HG02571 (cell line): ENCODE data around the gene PRMT1.

Experiments used
- ATAC-seq: cut with Tn5 transposase; IDR thresholded peaks from one replicate; pipeline ENCODE4 v1.9.1; 2021; ENCODE audit warnings: mild to moderate bottlenecking, moderate library complexity; ENCODE audit not compliant: unreplicated experiment

PRMT1 gene

DNA sequence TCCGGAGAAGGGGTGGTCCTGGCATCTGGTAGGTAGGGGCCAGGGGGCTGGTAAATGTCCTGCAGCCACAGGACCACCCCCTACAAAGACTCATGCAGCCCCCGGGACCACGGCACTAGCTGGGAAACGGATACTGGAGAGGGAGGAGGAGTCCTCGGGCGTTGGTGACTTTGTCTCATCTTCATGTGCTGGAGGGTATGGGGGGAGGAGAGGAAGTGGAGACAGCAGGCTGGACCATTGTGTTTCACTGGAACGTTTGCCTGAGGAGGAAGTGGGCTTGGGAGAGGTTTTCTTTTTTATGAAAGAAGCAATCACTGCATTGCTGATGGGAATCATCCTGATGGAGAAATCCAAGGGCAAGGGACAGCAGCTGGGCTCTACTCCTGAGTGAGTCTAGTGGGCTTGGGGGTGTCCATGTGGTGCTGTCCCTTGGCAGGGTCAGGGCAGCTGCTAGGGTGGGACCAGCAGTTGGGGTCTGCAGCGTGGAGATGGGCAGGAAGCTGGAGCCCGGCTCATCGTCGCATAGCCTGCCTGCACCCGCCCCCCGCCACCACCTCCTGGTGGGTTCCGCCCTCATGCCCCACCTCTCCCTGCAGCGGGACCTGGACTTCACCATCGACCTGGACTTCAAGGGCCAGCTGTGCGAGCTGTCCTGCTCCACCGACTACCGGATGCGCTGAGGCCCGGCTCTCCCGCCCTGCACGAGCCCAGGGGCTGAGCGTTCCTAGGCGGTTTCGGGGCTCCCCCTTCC is 10.7 kb downstream of the PRMT1 start:
- ATAC-seq, result no peak

DNA sequence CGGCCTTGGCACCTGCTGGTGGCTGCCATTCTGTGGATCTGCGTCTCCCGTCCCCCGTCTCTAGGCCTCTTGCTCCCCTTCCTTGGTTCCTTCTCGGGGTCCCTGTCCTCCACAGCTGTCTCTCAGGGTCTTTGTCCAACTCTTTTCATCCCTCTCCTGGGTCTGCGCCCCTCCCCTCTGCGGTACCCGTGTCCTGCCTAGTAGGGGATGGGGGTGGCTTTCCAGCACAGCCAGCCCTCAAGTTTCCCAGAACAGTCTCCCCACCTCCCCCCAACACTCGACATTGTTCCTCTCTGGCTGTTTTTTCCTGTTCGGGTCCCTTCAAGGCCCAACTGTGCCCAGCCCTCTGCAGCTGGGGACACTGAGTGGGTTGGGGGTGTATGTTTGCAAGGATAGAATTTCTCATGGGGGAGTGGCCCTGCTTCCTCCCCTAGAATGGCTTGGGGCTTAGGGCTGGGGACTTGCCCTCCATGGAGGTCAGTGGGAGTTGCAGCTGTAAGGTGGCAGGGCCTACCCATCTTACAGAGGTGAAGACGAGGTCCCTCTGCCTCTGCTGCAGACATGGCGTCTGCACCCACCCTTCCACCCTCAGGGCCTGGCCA is 11.6 kb downstream of the PRMT1 start:
- ATAC-seq, result no peak

DNA sequence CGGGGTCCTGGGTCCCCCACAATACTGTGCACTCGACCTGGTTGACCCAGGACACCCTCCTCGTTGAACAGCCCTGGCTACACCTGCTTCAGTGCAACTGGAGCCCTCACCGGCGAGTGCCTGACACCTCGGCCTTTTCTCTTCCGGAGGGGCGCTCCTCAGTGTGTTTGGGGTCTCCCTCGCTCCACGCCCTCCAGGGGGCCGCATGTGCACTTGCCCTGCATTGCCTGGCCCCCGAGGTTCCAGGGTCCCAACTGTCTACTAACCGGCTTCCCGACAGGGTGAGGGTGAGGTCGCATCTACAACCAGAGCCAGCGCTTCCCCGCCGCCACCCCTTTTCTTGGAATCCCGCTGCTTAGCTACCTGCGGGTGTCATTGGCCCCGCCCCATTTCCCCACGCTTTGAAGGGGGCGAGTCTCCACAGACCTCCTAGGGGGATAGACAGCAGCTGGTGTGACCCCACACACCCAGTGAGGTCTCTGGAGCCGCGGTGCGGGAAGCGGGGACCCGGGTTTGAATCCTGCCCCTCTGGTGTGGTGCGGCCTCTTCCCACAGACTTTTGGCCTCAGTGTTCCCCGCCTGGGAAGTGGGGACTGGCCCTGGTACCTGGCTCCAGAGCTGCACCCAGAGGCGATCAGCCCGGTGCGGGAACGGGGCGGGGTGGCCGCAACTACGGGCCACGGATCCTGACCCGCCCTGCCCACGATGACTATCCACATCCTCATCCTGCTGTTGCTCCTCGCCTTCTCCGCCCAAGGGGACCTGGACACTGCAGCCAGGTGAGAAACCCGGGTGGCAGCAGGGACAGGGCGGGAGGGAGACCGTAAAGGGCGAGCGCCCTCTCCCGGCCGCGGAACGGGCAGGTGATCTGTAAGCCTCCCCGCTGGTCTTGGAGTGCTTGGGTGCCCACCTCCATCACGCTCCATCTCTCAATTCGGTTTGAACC is 12.3 kb downstream of the PRMT1 start, which contains the start of gene ADM5:
ADM5 (plus strand) TSS at position 462 of the 946 bp plus-strand sequence; CDS start at position 706, 244 bp downstream.
- ATAC-seq, result no peak

DNA sequence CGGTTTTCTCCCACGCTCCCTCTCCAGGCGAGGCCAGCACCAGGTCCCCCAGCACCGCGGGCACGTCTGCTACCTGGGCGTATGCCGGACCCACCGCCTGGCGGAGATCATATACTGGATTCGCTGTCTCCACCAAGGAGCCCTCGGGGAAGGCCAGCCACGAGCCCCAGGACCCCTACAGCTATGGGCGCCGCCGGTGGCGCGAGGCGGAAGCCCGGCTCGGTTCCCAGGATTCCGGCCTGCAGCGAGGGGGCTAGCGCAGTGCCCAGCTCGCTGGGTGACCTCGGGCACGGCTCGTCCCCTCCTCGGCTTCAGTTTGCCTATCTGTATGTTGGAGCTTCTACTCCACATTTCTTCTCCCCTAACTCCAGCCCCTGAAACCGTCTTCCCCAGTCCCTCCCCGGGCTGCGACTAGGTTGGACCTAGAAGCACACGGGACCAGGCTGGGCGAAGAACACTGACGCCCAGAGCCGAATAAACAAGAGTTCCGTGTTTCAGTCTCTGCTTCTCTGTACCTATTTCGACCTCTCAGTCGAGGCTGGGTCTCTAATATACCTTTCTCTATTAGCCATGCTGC is 13.1 kb downstream of the PRMT1 start:
- no peak for ATAC-seq

DNA sequence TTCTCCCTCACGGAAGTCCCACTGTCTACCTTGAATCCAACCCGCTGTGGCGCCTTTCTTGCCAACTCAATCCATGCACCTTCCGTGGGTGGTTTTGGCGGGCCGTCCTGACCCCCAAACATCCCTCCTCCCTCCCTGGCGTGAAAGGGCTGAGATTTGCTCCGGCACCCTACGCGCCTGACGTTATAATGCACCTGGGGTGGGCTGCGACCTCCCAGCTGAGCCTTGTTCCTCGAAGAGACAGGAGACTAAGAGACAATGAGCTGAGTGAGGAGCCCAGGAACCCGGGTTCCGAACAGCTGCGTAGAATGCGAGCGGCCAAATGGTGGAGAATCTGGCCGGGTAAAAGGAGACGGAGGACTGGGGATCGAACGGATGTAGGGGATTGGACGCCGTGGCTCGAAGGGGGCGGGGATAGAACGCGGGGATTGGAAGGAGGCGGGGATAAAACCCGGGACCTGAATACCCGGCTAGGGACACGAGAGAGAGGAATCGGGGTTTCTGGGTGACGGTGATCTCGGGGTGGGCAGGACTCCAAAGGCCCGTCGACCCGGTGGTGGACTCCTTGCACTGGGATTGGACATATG is 13.7 kb downstream of the PRMT1 start, which contains the start of gene CPT1C:
CPT1C (plus strand) TSS at position 461 of the 587 bp plus-strand sequence. CDS start 1,137 bp downstream, outside the sequence.
- ATAC-seq, result no peak

DNA sequence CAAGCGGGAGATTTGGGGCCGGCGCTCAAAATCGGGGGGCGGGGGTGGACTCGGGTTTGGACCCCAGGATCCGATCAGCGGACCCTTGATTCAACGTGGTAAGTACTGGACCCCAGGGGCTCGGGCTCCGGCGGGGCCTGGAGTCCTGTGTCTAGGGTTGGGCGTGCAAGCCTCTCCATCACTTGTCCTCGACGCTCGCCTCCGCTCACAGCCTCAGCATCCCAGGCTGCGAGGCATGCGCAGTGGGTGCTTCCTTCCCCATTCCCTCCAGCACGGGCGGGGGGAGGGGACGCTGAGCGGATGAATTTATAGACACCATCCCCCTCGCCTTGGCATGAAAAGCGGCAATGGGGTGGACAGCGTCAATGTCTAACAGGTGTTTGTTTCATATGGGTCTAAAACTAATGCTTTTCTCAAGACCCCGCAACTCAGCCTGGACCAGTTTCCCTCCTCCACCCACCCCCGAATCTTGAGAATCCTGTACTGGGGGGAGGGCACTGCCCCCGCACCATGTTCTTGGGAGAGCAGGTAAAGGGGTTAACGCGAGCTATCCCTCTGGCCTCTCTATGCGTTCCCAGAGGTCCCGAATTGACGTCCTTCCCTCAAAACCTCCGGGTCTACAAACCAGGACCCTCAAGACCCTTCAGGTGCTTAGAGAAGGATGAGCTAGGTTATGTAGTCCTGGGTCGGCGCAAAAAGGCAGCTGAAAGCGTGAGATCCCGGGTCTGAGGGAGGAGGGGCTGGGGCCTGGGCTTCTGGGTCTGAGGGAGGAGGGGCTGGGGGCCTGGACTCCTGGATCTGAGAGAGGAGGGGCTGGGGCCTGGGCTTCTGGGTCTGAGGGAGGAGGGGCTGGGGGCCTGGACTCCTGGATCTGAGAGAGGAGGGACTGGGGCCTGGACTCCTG is 14.4 kb downstream of the PRMT1 start:
- no peak for ATAC-seq

DNA sequence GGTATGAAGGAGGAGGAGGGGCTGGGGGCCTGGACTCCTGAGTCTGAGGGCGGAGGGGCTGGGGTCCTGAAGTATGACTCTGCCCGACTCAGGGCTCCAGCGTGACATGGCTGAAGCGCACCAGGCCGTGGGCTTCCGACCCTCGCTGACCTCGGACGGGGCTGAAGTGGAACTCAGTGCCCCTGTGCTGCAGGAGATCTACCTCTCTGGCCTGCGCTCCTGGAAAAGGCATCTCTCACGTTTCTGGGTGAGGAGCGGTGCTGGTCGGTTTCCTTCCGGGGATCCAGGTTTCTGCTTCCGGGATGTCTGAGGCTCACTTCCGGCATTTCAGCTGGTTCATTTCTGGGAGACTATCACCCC is 15.1 kb downstream of the PRMT1 start:
- no peak for ATAC-seq

DNA sequence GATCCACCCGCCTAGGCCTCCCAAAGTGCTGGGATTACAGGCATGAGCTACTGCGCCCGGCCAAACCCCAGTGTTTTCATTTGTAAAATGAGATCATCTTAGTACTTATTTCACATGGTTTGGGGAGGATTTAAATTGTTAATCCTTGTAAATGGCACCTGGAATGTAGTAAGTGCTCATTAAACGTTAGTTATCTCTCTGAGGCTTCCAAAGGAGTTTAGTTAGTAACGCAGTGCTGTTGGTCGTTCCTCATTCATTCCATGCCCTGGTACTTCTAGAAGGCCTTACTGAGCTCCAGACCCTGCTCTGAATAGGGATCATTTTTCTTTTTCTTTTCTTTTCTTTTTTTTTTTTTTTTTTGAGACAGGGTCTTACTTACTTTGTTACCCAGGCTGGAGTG is 19.0 kb downstream of the PRMT1 start:
- ATAC-seq, result no peak

DNA sequence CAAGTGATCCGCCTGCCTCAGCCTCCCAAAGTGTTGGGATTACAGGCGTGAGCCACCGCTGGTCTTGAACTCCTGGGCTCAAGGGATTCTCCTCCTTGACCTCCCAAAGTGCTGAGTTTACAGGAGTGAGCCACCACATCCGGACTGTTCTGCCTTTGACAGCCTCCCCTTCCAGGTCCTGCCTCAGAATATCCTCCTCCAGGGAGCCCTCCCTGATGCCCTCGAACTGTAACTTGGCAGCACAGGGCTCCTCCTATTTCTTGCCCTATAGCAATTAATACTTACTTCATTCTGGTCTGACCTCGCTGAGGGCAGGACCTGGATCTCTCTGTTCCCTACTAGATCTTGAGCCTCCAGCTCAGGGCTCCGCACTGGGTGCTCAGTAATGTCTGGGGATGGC is 19.8 kb downstream of the PRMT1 start:
- no peak for ATAC-seq

DNA sequence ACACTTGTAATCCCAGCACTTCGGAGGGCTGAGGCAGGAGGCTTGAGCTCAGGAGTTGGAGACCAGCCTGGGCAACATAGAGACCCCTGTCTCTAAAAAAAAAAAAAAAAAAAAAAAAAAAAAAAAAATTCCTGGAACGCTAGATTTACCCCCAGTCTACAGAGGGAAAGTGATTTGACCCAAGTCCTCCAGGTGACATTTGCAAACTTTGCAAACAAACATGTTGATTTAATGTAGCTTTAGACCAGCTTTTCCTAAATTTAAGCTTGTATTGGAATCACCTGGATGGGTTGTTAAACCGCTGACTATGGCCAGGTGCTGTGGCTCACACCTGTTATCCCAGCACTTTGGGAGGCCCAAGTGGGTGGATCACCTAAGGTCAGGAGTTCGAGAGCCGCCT is 22.3 kb downstream of the PRMT1 start:
- ATAC-seq, result no peak

DNA sequence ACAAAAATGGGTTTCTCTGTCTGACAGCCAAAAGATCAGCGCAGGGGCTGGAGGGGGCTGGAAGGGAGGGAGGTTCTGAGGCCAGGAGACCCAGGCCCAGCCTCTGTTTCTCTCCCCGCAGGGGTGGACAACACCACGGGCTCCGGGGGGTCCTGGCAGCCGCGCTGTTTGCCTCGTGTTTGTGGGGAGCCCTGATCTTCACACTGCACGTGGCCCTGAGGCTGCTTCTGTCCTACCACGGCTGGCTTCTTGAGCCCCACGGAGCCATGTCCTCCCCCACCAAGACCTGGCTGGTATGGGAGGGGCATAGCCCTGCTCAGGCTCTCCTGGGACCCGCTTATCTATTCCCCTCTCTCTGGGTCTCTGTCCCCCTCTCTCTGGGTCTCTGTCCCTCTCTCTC is 23.5 kb downstream of the PRMT1 start:
- ATAC-seq, result no peak

DNA sequence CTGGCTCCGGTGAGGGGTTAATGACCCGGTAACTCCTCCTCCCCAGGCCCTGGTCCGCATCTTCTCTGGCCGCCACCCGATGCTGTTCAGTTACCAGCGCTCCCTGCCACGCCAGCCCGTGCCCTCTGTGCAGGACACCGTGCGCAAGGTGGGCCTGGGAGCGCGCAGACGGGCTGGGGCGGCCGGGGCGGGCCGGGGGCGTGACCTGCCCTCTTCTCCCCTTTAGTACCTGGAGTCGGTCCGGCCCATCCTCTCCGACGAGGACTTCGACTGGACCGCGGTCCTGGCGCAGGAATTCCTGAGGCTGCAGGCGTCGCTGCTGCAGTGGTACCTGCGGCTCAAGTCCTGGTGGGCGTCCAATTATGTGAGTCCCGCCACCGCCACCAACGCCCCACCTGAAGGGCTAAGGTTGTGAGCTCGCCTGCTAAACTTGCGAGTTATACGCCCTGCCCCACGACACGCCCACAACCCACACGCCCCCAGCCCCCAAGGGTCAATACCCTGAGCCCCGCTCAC is 24.3 kb downstream of the PRMT1 start:
- ATAC-seq, result no peak

DNA sequence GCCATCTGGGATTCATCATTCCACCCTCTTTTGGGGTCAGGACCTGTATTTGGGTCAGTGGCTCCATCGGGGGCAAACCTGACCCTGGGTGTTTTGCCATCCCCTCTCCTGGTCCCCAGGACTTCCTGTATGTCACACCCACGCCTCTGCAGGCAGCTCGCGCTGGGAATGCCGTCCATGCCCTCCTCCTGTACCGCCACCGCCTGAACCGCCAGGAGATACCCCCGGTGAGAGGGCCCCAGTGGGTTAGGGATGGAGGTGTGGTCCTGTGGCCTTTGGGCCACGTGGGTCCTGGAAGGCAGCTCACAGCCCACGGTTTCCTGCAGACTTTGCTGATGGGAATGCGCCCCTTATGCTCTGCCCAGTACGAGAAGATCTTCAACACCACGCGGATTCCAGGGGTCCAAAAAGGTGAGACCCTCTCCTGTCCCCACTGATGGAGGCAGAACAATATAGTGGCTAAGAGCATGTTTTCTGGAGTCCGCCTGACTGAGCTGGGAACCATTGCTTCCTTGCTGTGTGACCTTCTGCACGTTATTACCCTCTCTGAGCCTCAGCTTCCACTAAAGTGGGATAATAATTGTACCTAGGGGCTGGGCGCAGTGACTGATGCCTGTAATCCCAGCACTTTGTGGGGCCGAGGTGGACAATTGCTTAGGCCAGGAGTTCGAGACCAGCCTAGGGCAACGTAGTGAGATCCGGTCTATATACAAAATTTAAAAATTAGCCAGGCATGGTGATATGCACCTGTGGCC is 28.0 kb downstream of the PRMT1 start:
- no peak for ATAC-seq

DNA sequence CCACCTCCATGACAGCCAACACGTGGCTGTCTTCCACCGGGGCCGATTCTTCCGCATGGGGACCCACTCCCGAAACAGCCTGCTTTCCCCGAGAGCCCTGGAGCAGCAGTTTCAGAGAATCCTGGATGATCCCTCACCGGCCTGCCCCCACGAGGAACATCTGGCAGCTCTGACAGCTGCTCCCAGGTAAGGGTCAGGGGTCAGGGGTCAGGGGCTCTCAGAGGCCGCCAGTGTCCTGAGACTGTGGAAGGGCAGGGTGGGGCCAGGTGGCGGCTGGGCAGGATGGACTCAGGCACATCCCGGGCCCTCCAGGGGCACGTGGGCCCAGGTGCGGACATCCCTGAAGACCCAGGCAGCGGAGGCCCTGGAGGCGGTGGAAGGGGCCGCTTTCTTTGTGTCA is 28.8 kb downstream of the PRMT1 start:
- no peak for ATAC-seq

DNA sequence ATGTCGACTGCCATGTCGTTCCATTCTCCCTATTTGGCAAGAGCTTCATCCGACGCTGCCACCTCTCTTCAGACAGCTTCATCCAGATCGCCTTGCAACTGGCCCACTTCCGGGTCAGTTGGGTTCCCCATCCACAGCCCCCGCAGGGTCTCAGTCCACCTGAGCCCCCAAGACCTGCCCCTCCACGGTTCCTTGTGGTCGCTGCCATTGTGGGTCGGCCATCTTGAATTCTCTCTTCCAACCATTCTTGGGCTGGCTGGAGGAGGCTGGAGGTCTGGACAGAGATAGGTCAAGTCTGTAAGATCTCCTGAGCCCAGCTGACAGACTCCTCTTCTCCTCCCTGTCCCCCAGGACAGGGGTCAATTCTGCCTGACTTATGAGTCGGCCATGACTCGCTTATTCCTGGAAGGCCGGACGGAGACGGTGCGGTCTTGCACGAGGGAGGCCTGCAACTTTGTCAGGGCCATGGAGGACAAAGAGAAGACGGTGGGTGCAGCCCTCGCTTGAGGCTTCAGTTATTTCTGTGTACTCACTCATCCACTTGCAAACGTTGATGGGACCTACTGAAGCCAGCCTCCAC is 33.4 kb downstream of the PRMT1 start:
- no peak for ATAC-seq

DNA sequence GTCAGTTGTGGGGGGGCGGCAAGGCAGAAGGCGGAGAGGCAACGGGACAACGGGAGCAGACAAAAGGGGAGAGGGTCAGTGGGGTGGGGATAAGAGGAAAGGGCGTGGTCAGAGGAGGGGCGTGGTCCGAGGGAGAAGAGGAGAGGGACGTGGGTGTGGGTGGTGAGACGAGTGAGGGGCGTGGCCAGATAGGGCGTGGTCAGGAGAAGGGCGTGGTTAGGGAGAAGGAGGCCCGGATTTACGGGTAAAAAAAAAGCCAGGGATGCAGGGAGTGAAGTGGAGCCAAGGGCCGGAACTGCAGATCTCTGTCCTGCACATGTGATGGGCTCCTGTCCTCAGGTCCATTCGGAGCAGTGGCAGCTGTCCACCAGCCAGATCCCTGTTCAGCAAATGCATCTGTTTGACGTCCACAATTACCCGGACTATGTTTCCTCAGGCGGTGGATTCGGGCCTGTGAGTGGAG is 35.4 kb downstream of the PRMT1 start:
- ATAC-seq, result no peak

DNA sequence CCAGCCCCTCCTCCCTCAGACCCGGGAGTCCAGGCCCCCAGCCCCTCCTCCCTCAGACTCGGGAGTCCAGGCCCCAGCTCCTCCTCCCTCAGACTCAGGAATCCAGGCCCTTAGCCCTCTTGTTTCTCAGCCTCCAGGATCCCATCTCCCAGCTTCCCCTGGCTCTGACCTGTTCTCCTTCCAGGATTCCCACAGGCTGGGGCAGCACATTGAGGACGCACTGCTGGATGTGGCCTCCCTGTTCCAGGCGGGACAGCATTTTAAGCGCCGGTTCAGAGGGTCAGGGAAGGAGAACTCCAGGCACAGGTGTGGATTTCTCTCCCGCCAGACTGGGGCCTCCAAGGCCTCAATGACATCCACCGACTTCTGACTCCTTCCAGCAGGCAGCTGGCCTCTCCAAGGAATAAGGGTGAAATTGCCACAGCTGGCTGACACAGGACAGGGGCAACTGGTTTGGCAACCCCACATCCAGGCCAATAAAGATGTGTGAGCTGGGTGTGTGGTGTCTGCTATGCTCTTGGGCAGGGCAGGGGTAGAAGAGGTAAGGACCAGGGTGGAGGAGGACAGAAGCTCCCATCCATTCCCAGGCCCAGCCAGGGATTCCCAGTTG is 36.3 kb downstream of the PRMT1 start:
- no peak for ATAC-seq

DNA sequence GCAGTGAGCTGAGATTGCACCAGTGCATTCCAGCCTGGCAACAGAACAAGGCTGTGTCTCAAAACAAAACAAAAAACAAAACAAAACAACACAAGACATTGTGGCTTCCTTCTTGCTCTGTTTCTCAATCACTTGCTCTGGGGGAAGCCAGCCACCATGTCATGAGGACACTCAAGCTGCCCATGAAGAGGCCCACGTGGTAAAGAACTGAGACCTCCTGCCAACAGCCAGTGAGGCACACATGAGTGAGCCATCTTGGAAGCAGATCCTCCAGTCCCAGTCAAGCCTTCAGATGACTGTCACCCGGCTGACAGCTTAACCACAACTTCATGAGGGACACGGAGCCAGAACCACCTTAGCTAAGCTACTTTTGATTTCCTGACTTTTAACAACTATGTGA is 39.1 kb downstream of the PRMT1 start:
- no peak for ATAC-seq
